Loucy (cell line): Measurements from ENCODE around the gene SAC3D1.

Experiments
- H2AFZ ChIP-seq: fragments of 200-600 bp; sonication (generic); 2 replicates; pipeline ENCODE4 v1.6.0; 2016; ENCODE audit warnings: antibody characterized with exemption, mild to moderate bottlenecking, low read length, moderate library complexity
- H3F3A ChIP-seq: fragments of 200-600 bp; 2 replicates; pipeline ENCODE4 v1.6.0; 2016; ENCODE audit warnings: antibody characterized with exemption, low read depth, mild to moderate bottlenecking
- H3K27me3 ChIP-seq: fragments of 200-600 bp; sonication (generic); 2 replicates; pipeline ENCODE4 v1.6.1; 2014; ENCODE audit warnings: low read length, mild to moderate bottlenecking; ENCODE audit not compliant: insufficient read depth, poor library complexity, severe bottlenecking
- H3K36me3 ChIP-seq: fragments of 200-600 bp; sonication (generic); 2 replicates; pipeline ENCODE4 v1.6.1; 2016; ENCODE audit warnings: low read length; ENCODE audit not compliant: insufficient read depth
- H3K4me1 ChIP-seq: fragments of 200-600 bp; sonication (generic); 2 replicates; pipeline ENCODE4 v1.5.1; 2014; ENCODE audit warnings: low read length, mild to moderate bottlenecking; ENCODE audit not compliant: insufficient read depth, poor library complexity, severe bottlenecking
- H3K4me2 ChIP-seq: fragments of 200-600 bp; sonication (generic); 2 replicates; pipeline ENCODE4 v1.6.0; 2014; ENCODE audit warnings: antibody characterized with exemption, low read length, low read depth, mild to moderate bottlenecking; ENCODE audit not compliant: poor library complexity, severe bottlenecking
- H3K4me3 ChIP-seq: fragments of 200-600 bp; sonication (generic); 2 replicates; pipeline ENCODE4 v1.5.1; 2014; ENCODE audit warnings: low read length, mild to moderate bottlenecking, mixed read lengths; ENCODE audit not compliant: poor library complexity, severe bottlenecking
- H3K79me2 ChIP-seq: fragments of 200-600 bp; sonication (generic); 2 replicates; pipeline ENCODE4 v1.6.1; 2014; ENCODE audit warnings: low read length; ENCODE audit not compliant: insufficient read depth
- H3K9ac ChIP-seq: fragments of 200-600 bp; sonication (generic); 2 replicates; pipeline ENCODE4 v1.6.0; 2014; ENCODE audit warnings: mild to moderate bottlenecking, low read depth, low read length, moderate library complexity; ENCODE audit not compliant: poor library complexity, severe bottlenecking
- H3K9me2 ChIP-seq: fragments of 200-600 bp; sonication (generic); replicated peaks from 2 replicates; pipeline ENCODE4 v1.6.1; 2016; ENCODE audit warnings: low read depth, low read length, mixed read lengths
- H3K9me3 ChIP-seq: fragments of 200-600 bp; sonication (generic); 2 replicates; pipeline ENCODE4 v1.6.1; 2014; ENCODE audit warnings: mild to moderate bottlenecking, antibody characterized with exemption, low read length, low read depth; ENCODE audit not compliant: insufficient read depth
- H4K20me1 ChIP-seq: fragments of 200-600 bp; sonication (generic); 2 replicates; pipeline ENCODE4 v1.6.0; 2014; ENCODE audit warnings: antibody characterized with exemption, low read length, mild to moderate bottlenecking; ENCODE audit not compliant: insufficient read depth, poor library complexity, severe bottlenecking
- CTCF ChIP-seq: fragments of 200-600 bp; sonication (generic); conservative IDR thresholded peaks from 2 replicates; pipeline ENCODE4 v1.5.1; 2014; ENCODE audit warnings: mild to moderate bottlenecking, antibody characterized with exemption, low read length
- EZH2phosphoT487 ChIP-seq: fragments of 200-600 bp; IDR thresholded peaks from 2 replicates; pipeline ENCODE4 v1.6.1; 2018; ENCODE audit warnings: antibody characterized with exemption, mild to moderate bottlenecking, moderate library complexity, borderline replicate concordance

Gene SAC3D1

GRCh38 chr11:65043881-65044501, 3.0 kb downstream of the SAC3D1 start:
- Histone ChIP-seq H3K4me2 (peak overlapping the region; percentile 77), H3K9me3 (no peaks in the 10 kb centered on the region), H3K79me2 (peaks cover 39% of the 10 kb centered on the region), H3K27me3 (no peaks in the 10 kb centered on the region), H4K20me1 (peaks cover 14% of the 10 kb centered on the region), H3K9me2 (no peaks in the 10 kb centered on the region), H3K36me3 (no peaks in the 10 kb centered on the region), H3K4me3 (peak overlapping the region; percentile 82), H2AFZ (no peak overlapping the region), H3K4me1 (peaks cover 30% of the 10 kb centered on the region), H3F3A (peaks cover 6% of the 10 kb centered on the region; the same call in 1 of the 2 replicates), H3K9ac (peak overlapping the region; percentile 81)
- no peak for TF ChIP-seq CTCF
- no peak for TF ChIP-seq EZH2phosphoT487

DNA sequence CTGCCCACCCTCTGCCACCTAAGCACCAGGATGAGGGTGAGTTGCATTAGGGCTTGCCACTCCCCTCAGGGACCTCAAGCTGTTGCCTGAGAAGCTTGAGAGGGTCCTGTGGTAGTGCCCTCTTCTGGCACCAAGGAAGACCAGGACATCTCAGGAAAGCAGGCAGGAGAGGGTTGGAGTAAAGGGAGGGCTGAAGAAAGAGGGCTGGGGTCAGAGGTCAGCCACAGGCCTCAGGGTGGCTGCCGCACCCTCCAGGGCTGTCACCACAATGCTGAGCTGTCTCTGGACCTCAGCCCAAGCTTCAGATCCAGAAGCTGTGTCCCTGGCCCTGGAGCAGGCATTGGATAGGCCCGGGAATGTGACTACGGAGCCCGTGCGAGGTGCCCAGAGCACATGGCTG, 4.1 kb downstream of the SAC3D1 start:
- peak overlapping the region; percentile 77 for H3K4me2 ChIP-seq
- no peak overlapping the region for H3K9ac ChIP-seq
- no peaks in the 10 kb centered on the region for H3K9me3 ChIP-seq
- H3K4me1 ChIP-seq: peaks cover 25% of the 10 kb centered on the region
- H3K4me3 ChIP-seq: no peak overlapping the region
- H3K9me2 ChIP-seq: no peaks in the 10 kb centered on the region
- H2AFZ ChIP-seq: no peak overlapping the region
- H3K27me3 ChIP-seq: no peaks in the 10 kb centered on the region
- peaks cover 14% of the 10 kb centered on the region for H4K20me1 ChIP-seq
- no peaks in the 10 kb centered on the region for H3K36me3 ChIP-seq
- H3F3A ChIP-seq: peaks cover 5% of the 10 kb centered on the region; the same call in 1 of the 2 replicates
- H3K79me2 ChIP-seq: peaks cover 39% of the 10 kb centered on the region
- no peak for TF ChIP-seq EZH2phosphoT487
- no peak for TF ChIP-seq CTCF

- H3K36me3 ChIP-seq: no peaks in the 10 kb centered on the region
- H3K4me3 ChIP-seq: no peak overlapping the region
- H2AFZ ChIP-seq: no peak overlapping the region
- TF ChIP-seq EZH2phosphoT487: no peak
- no peak for TF ChIP-seq CTCF
- peak overlapping the region; percentile 16 for H3K4me2 ChIP-seq
- peaks cover 14% of the 10 kb centered on the region for H4K20me1 ChIP-seq
- no peaks in the 10 kb centered on the region for H3K9me3 ChIP-seq
- H3K27me3 ChIP-seq: no peaks in the 10 kb centered on the region
- H3K4me1 ChIP-seq: peaks cover 22% of the 10 kb centered on the region
- no peak overlapping the region for H3K9ac ChIP-seq
- H3K79me2 ChIP-seq: peaks cover 39% of the 10 kb centered on the region
- H3K9me2 ChIP-seq: no peaks in the 10 kb centered on the region
- H3F3A ChIP-seq: no peaks in the 10 kb centered on the region
Observed at GRCh38 chr11:65045728-65046127, 4.7 kb downstream of the SAC3D1 start.
